COR-L47 (cell line): ENCODE results near the gene C2orf78.
"Not testable (repeated sequence)": the region's sequence is repeated elsewhere in the genome, so short reads cannot be mapped to it uniquely, and the experiment has no call there.

ENCODE experiments used
- DNase-seq: peaks from one replicate; lab custom pipeline; 2025; lab: John Stamatoyannopoulos, UW

C2orf78 gene

DNA sequence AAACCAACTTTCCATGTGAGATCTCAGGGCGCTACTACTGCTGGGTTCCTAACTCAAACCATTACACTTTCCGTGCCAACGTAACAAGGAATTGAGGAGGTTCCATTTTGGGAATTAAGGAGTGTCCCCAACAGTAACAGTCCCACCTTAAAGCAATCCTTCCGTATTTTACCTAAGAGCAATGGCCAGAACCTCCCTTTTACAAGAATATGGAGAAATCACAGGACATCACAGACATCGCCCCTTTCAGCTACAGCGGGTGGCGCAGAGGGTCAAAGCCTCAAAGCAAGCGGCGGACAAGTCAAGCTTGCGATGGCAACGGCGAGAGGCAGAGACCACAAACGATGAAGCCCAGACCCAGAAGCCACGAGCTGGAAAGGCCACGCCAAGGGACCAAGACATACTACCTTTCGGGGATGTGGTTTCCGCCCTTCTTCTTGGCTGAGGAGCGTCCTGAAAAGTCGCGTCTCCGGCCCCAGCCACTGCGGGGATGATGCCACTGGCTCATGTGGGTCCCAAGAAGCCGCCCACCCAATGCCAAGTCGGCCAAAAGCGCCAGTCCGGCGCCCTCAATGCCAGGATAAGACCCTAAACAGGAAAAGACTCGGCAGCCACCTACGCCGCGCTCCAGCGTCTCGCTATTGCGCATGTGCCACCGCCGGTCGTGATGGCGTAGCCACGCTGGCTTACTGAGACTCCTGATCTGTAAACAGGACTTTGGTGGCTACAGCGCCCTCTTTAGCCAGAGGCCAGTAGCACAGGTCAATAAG lies 4.3 kb upstream of the C2orf78 start, which contains the start of gene DUSP11:
DUSP11 (minus strand) TSS at position 637 of the 770 bp plus-strand sequence; CDS start at position 508, 129 bp downstream.
- DNase-seq: peak; percentile 90

DNA sequence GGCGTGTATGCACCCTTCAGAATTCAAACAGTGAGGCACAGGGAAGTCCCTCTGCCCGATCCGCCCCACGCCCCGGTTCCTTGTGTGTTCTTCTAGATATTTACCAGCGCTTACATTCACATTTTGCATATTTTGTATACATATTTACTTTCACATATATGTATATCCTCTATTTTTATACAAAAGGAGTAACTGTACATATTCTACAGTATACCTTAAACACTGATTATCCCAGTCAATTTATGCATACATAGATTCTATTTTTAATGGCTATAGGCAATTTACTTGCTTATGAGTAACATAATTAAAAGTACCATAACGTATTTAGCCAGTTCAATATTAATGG lies 3.8 kb upstream of the C2orf78 start:
- no peak for DNase-seq

DNA sequence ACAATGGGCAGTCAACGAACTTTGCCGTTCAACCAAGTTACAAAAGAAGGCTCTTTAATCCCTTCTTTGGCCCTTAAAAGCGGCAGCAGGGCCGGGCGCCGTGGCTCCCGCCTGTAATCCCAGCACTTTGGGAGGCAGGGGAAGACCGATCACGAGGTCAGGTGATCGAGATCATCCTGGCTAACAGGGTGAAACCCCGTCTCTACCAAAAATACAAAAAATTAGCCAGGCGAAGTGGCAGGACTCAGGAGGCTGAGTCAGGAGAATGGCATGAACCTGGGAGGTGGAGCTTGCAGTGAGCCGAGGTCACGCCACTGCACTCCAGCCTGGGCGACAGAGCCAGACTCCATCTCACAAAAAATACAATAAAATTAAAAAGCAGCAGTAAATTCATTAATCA lies 581 bp upstream of the C2orf78 start:
- not testable (repeated sequence) for DNase-seq

DNA sequence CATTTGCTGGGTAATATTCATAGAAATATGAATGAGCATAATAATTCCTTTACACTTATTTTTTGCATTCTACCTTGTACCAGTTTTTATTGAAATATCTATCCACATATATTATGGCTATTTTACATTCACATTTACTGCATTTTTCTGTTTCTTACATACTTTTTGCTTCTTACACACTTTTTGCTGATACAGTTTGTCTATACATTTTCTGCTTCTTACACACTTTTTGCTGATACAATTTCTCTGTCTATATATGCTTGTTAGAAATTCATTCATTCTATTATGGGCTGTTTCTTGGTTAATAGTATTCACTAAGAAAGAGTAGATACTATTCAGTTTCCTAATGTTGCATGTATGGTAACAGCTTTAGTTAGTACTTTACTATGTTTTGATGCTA lies 27.9 kb downstream of the C2orf78 start:
- DNase-seq: no peak

DNA sequence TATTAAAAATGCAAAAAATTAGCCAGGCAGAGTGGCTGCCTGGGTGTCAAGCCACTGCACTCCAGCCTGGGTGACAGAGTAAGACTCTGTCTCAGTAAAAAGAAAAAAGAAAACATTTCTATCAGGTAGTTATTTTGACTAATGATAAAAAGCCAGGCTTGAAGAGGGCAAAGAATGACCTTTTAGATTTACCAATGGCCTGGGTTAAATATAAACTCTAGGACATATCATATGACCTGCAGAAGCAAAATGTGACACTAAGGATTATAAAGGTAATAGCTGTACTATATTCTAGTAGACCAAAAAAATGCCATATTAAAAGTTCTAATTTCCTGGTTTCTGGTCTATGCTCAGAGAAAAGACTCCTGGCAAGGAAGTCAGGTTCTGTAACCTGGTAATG lies 28.7 kb downstream of the C2orf78 start:
- DNase-seq: no peak

DNA sequence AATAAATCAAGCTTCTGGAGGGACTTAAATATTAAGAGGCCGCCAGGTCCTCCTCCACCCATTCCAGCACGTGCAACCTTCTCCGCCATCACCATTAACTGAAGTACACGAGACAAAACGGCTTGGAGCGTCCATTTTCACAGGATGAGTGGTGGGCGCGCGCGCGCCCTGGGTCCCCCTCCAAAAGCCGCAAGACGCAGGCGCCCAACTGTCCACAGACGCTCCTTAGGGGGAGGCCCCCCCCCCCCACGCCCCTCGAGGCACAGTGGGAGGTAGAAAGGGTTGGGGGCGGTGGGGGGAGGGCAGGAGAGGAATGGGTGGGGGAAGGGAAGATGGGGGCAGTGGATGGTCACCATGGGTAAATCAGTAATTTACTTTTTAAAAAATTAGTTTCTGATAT lies 34.3 kb downstream of the C2orf78 start:
- DNase-seq: no peak

DNA sequence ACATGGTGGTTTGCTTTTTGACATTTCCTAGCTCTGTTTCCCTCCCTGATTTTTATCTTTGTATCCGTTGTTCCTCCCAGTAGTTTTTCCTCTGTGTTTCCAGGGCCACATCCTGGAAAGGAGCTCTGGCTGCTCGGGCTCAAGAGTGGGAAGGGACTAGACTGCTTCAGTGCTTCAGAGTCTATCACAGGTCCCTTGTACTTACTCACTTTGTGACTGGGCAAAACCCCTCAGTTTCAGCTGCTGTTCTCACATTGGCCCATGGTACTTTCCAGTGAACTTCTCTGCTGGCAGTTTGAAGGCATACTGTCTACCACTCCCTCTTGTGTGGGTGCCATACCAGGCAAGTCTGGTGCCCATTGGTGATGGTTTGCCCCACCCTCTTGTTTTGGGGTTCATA lies 37.2 kb downstream of the C2orf78 start:
- DNase-seq: no peak

DNA sequence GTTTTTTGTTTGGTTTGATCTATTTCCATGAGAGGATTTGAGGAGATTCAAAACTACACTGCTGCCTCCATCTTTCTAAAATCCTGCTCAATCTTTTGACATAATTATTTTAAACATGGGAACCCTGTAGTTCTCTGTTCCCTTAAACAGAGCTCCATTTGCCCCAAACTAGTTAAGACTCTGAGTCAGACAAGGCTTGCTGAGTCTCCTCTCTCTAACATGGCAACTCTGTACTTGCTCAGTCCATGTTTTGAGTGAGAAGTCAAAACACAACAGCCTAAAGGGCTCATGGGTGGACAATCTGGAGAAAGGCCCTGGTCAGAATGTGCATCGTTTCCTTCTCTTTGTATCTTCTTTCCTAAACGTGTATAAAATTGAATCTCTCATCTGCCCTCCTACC lies 37.7 kb downstream of the C2orf78 start:
- no peak for DNase-seq

DNA sequence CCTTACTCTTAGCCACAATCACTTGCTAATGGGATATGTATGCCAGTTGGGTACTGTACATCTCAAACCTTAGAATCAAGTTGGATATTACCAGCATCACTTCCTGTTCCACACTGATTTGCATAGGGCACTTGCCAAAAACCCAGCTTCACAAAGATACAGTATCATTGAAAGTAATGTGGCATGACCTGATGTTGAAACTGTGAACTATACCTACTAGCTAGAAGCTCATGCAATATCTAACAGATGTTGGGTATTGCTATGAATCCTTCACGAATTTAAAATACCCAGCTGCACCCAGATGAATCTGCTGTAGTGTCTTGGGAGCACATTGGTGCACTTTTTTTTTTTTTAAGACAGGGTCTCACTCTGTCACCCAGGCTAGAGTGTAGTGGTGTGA lies 38.3 kb downstream of the C2orf78 start:
- DNase-seq: no peak

DNA sequence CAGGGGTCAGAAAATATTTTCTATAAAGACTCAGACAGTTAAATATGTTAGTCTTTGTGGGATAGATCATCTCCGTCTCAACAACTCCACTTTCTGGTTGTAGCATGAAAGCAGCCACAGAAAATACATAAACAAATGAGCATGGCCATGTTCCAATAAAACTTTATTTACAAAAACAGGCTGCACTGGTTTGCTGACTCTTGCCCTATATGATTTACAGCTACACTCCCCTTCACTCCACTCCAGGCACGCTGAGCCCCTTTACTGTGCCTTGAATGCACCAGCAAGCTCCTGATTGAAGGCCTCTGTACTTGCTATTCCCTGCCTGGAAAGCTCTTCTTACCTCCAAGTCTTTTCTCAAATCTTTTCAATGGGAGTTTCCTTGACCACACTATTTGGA lies 39.0 kb downstream of the C2orf78 start:
- no peak for DNase-seq

DNA sequence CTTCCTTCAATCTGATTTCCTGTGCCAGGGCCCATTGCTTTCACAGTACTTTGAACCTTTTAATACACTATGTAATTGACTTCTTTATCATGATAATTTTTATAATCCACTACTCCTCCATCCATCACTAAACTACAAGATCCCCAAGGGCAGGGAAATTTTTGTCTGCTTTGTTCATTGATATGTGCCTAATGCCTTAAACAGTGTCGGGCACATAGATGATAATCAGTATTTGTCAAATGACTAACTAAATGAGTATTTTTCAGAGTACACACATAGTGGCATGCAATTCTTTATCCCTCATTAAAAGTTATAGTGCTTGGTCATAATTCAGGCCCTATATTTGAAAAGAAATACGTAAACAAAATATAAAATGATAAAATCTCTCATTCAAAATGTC lies 39.4 kb downstream of the C2orf78 start:
- DNase-seq: no peak

DNA sequence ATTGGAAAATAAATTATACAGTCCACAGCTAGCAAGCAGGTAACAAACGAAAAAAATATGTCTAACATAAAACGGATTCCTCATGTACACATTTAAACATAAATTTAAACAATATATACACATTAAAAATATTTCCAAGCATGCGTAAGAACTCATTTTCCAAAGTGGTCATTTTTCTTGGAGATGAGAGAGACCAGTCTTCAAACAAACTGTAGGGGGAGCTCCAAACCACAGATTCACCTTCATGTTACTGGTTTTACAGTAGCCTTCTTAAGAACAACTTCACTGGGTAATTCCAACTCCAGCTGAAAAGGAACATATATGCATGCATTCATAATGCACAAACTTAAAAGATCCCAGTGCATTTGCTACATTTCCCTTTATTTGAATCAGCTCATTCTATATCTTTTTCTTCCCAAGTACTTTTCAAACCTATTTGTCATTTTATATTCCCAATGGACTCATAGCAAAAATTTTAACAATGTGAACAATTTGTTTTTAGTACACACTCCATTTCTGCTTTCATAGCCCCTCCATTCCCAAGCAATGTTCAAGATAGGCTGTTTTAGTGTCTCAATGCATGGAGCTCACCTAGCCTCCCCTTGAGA lies 40.0 kb downstream of the C2orf78 start:
- peak; percentile 73 for DNase-seq

DNA sequence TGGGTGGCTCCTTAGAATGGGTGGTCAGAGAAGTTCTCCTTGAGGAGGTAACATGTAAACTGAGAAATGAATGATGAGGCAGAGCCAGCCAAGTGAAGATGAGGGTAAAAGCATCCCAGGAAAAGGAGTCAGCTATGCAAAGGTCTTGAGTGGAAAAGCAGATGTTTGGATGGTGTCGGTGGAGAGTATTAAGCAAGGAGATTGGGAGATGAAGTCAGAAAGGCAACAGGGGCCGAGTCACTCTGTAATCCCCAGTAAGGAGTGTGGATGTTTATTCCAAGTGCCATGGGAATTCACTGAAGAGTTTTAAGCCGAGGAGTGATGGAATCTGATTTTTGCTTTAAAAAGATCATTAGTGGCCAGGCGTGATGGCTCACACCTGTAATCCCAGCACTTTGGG lies 41.4 kb downstream of the C2orf78 start:
- no peak for DNase-seq

DNA sequence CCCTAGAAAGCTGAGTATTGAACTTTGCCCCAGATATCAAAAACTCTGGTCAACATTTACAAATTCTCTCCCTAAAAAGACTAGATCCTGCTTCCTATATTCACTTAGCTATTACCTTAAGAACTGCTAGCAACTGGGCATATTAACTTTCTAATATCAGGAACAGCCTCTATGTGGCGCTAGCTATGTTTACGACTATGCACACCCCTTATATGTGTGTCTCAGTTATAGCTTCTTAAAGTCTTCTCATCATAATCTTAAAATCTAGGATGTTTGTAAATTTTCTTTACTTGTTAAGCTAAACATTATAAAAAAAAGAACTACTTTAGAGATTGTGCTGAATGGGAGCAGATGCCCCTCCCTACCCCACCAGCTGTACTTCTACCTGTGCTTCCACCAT lies 43.0 kb downstream of the C2orf78 start:
- peak; percentile 24 for DNase-seq

DNA sequence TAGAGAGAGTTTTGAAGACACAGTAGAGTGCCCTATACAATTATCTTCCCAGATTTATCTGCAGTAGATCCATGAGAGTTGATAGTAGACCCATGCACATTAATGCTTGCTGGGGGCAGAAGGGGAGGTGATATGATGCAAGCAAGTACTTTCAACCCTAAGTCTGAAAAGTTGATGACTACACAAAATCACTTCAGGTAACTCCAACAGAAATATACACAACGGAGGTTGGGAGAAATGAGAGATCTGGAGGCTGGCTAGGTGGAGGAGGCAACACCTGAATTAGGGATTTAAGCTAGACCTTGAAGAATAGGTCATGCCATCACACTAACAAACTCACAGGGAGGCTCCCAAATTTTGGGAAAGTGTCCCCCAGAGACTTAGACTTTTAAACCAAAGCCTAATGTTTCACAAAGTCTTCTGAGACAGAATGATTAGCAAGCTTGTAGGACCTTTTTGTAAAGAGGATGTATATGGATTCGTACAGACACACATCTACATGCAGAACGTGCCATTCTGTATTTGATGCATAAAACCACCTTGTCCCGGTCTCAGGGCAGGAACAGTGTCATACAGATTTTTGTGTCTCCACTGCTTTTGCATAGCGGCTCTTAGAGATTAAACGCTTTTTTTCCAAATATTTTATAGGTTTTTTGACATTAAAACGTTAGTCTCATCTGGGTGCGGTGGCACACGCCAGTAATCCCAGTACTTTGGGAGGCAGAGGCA lies 43.8 kb downstream of the C2orf78 start:
- no peak for DNase-seq

DNA sequence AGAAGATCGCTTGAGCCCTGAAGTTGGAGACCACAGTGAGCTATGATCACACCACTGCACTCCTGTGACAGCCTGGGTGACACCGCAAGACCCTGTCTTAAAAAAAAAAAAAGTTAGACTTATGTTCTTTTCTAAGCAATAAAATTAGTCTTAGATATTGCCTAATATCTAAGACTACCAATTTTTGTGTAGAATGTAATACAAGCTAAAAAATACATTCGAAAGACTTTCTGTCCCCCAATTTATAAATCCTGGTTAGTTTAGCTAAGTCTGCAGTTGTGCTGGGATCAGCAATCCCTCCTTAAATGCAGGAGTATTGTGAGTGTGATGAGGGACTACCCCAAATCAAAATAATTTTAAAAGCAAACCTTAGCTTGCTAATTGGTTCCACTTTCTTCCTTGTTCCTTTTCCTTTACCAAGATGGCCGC lies 44.4 kb downstream of the C2orf78 start:
- DNase-seq: no peak

DNA sequence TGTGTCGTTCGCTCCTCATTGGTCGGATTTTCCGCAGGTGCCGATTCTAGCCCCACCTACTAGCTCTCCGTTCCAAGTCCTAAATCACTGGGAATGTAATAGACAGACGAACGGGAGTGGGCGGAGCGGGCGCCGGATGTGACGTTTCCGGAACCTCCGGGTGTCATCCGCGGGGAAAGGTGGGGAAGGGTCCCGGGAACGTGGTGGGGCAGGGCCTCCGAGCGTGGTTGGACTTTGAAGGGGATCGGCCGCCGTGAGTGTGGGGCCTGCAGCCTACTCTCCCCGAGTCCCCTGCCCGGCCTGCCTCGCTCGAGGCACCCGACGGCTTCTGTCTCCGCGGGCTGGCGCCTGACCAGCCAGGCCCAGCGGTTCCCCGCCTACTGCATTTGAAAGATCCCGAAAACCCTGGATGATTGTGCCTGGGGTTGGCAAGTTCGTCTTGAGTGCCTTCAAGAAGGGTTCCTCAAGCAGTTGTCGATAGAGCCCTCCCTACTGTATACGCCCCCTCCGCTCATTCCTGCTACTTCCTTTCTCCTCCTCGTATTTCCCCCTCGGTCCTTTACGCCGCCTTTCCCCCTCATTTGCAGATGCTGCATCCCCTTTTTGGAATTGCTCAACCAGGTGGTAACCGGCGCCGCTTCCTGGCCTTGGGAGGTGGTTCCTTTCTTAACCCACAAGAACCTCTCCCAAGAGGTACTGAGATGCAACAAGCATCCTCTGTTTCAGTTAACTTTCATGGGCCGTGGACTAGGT lies 45.0 kb downstream of the C2orf78 start, which contains the start of gene STAMBP:
STAMBP (plus strand) TSS at position 144 of the 753 bp plus-strand sequence. CDS start 1,896 bp downstream, outside the sequence.
- peak; percentile 96 for DNase-seq

DNA sequence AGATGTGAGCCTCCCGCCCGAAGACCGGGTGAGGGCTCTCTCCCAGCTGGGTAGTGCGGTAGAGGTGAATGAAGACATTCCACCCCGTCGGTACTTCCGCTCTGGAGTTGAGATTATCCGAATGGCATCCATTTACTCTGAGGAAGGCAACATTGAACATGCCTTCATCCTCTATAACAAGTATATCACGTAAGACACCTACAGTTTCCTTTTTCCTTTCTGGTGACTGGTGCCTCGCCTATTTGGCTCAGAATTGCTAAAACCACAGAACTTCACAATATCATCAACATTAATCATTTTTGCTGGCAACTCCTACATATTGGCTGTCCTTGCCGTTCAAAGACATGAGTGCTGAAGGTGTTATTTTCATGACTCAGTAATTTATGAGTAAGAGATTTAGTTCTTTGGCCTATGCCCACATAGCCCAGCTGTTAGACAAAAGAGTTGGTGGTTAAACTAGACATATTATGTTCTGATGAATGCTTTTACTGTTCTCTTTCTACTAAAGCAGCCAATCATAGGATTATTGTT lies 47.0 kb downstream of the C2orf78 start:
- no peak for DNase-seq

DNA sequence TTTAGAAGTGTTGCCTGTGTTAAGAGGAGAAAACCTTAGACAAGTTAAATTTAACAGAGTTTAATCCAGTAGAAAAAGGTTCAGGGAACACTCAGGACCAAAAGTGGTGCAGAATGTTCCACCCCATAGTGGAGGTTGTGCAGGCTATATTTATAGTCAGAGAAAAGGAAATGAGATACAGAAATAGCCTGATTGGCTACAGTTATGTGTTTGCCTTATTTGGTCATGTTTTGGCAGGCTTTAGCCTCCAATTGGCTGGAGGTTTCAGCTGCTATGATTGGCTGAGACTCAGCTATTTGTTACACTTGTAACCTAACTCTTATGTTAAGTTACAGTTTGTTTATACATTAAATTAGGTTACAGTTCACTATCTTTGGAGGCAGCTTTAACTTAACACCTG lies 48.9 kb downstream of the C2orf78 start:
- DNase-seq: no peak

DNA sequence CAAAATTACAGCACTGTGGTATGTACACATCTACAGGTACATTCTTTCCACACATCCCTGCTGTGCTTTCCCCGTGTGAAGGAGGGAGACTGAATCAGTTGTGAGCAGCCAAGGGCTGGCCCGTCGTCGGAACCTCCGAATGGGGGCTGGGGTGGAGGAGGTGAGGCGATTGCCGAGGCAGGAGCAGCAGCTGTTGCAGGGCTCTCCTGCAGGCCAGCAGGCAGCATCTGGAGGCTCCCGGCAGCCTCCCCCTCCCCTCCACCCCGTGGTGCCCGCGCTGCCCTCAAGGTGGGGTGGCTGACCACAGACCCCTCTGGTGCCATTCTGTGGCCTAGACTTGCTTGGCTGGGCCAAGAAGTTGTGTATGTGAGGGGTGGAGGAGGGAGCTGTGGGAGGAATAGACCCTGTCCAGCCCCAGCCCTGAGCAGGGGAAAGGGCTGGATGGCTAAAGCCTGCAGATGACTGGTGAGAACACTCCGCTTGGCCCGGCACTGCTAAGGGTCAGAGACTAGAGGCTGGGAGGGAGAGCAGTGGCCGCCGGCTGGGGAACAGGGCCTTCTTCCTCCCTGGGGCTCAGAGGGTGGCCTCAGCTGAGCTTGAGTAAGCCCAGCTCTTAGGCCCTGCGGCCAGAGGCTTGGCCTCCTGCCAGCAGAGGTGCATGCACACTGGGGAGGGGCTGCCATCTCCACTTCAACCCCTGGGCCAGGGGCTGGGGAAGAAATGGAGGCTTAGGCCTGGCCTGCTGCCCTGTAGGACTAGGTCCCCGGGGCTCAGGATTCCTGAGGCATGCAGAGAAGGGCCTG lies 52.4 kb downstream of the C2orf78 start:
- DNase-seq: no peak
